Measurements from ENCODE around the gene PLCB4. TPM values are rescaled to one million over a fixed set of nuclear protein-coding genes. Genes with fewer than 3 reads are reported as not detected.
"Not testable (repeated sequence)": the region's sequence is repeated elsewhere in the genome, so short reads cannot be mapped to it uniquely, and the experiment has no call there.

Gene PLCB4
- total and polyA plus RNA-seq, 7 donors, result 9.7 to 21.0 (median 12.4) TPM

- intact Hi-C loops (cut with DNase I), result no loop called here
- H3K9me3 ChIP-seq, result no peaks in the 10 kb centered on the region
- TF ChIP-seq POLR2AphosphoS5 (IDR thresholded peaks at IDR 0.05) (no peak), EP300 (IDR thresholded peaks at IDR 0.05) (no peak), POLR2A (IDR thresholded peaks at IDR 0.05) (no peak), CTCF (IDR thresholded peaks at IDR 0.05) (no peak)
- H3K4me3 ChIP-seq, result no peak overlapping the region
- no peaks in the 10 kb centered on the region for H3K36me3 ChIP-seq
- 95 to 97% methylated on average over 1 of the region's 1 CpG for WGBS, 2 donors
- H3K27me3 ChIP-seq, result no peaks in the 10 kb centered on the region
- H3K27ac ChIP-seq, result no peak overlapping the region
- DNase-seq, result no peak
- H3K4me1 ChIP-seq, result peaks cover 0 to 7% (median 0%) of the 10 kb centered on the region in 4 donors
Measured at GRCh38 chr20:9036593-9036992, 32.3 kb upstream of the PLCB4 start.

GRCh38 chr20:9038791-9039535, 29.9 kb upstream of the PLCB4 start:
- DNase-seq, result no peak
- H3K27me3 ChIP-seq, result no peaks in the 10 kb centered on the region
- H3K4me1 ChIP-seq, result no peaks in the 10 kb centered on the region
- 77 to 86% methylated on average over 6 of the region's 6 CpGs for WGBS, 2 donors
- H3K36me3 ChIP-seq, result no peaks in the 10 kb centered on the region
- intact Hi-C loops (cut with DNase I), result no loop called here
- H3K4me3 ChIP-seq, result no peak overlapping the region
- no peaks in the 10 kb centered on the region for H3K9me3 ChIP-seq
- H3K27ac ChIP-seq, result peak overlapping the region in 1 of 4 donors; percentile 33
- no peak for TF ChIP-seq POLR2AphosphoS5 (IDR thresholded peaks at IDR 0.05)
- TF ChIP-seq CTCF (IDR thresholded peaks at IDR 0.05), result no peak
- TF ChIP-seq EP300 (IDR thresholded peaks at IDR 0.05), result no peak
- no peak for TF ChIP-seq POLR2A (IDR thresholded peaks at IDR 0.05)

GRCh38 chr20:9040863-9041524, 27.9 kb upstream of the PLCB4 start:
- Histone ChIP-seq H3K4me3 (no peak overlapping the region), H3K4me1 (no peaks in the 10 kb centered on the region), H3K9me3 (no peaks in the 10 kb centered on the region), H3K36me3 (no peaks in the 10 kb centered on the region), H3K27ac (no peak overlapping the region), H3K27me3 (no peaks in the 10 kb centered on the region)
- intact Hi-C loops (cut with DNase I), result no loop called here
- no peak for DNase-seq
- no peak for TF ChIP-seq POLR2AphosphoS5 (IDR thresholded peaks at IDR 0.05)
- TF ChIP-seq CTCF (IDR thresholded peaks at IDR 0.05), result no peak
- TF ChIP-seq POLR2A (IDR thresholded peaks at IDR 0.05), result no peak
- WGBS, 2 donors, result 92 to 98% methylated on average over 1 of the region's 1 CpG

GRCh38 chr20:9043364-9043763, 25.5 kb upstream of the PLCB4 start:
- TF ChIP-seq POLR2A (IDR thresholded peaks at IDR 0.05) (no peak), EP300 (IDR thresholded peaks at IDR 0.05) (no peak), CTCF (IDR thresholded peaks at IDR 0.05) (no peak), POLR2AphosphoS5 (IDR thresholded peaks at IDR 0.05) (no peak)
- no peaks in the 10 kb centered on the region for H3K27me3 ChIP-seq
- H3K4me3 ChIP-seq, result no peak overlapping the region
- 90 to 91% methylated on average over 5 of the region's 5 CpGs for WGBS, 2 donors
- no peaks in the 10 kb centered on the region for H3K4me1 ChIP-seq
- H3K36me3 ChIP-seq, result no peaks in the 10 kb centered on the region
- intact Hi-C loops (cut with DNase I), result no loop called here
- DNase-seq, result no peak
- H3K9me3 ChIP-seq, result no peaks in the 10 kb centered on the region
- no peak overlapping the region for H3K27ac ChIP-seq

GRCh38 chr20:9047928-9048327, 21.0 kb upstream of the PLCB4 start:
- H3K27ac ChIP-seq; H3K4me3 ChIP-seq; H3K4me1 ChIP-seq; H3K9me3 ChIP-seq; DNase-seq; H3K27me3 ChIP-seq; intact Hi-C loops (cut with DNase I); H3K36me3 ChIP-seq: not testable (repeated sequence)
- WGBS, 2 donors, result 74 to 78% methylated on average over 1 of the region's 1 CpG
